IMR-90 (cell line): Measurements from ENCODE around the gene ASTN2.

Experiments used
- CEBPB ChIP-seq: IDR thresholded peaks from 2 replicates; pipeline ENCODE4 v1.6.1; 2012; ENCODE audit warnings: low read depth, low read length, improper control_type of control experiment
- MAZ ChIP-seq: IDR thresholded peaks from 2 replicates; pipeline ENCODE4 v1.6.1; 2012; ENCODE audit warnings: low read depth, mild to moderate bottlenecking, low read length, improper control_type of control experiment, moderate library complexity, borderline replicate concordance
- MXI1 ChIP-seq: IDR thresholded peaks from 2 replicates; pipeline ENCODE4 v1.6.1; 2012; ENCODE audit warnings: low read depth, mild to moderate bottlenecking, low read length, moderate library complexity, borderline replicate concordance
- POLR2A ChIP-seq: IDR thresholded peaks from 2 replicates; pipeline ENCODE4 v1.6.1; 2012; ENCODE audit warnings: mild to moderate bottlenecking, low read depth, low read length
- RFX5 ChIP-seq: IDR thresholded peaks from 2 replicates; pipeline ENCODE4 v1.8.0; 2012; ENCODE audit warnings: low read depth, mild to moderate bottlenecking, low read length, moderate library complexity
- TF ChIP-seq, protein P1 (sequence below): fragments of 150-350 bp; IDR thresholded peaks from 2 replicates; pipeline ENCODE4 v1.6.1; 2017; ENCODE audit warnings: mild to moderate bottlenecking, antibody characterized with exemption, low read length, low read depth
- TF ChIP-seq, protein P2 (sequence below): conservative IDR thresholded peaks from 2 replicates; pipeline ENCODE4 v1.5.1; 2012; ENCODE audit warnings: mild to moderate bottlenecking, low read depth, low read length, improper control_type of control experiment

DNA sequence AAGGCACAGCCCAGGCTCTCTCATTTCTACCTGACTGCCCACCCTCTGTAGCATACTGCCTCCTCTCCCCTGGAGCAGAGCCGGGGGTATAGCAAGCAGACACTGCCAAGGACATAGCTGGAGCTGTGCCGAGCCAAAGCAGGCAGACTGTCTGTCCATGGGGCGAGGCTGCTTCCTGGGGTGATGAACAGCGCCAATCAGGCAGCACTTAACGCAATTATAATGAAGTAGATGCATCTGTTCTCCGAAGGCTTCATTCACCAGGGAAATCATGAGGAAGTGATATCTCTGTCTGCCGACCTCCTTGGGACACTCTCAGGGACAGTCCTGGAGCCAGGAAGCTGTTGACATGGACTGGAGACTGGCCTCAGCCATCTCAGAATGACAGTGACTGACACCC lies 230.7 kb downstream of the ASTN2 start:
- TF ChIP-seq, protein P1, sequence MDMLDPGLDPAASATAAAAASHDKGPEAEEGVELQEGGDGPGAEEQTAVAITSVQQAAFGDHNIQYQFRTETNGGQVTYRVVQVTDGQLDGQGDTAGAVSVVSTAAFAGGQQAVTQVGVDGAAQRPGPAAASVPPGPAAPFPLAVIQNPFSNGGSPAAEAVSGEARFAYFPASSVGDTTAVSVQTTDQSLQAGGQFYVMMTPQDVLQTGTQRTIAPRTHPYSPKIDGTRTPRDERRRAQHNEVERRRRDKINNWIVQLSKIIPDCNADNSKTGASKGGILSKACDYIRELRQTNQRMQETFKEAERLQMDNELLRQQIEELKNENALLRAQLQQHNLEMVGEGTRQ: no peak
- TF ChIP-seq RFX5 (no peak), CEBPB (no peak), MAZ (no peak), MXI1 (no peak), POLR2A (no peak)
- TF ChIP-seq, protein P2, sequence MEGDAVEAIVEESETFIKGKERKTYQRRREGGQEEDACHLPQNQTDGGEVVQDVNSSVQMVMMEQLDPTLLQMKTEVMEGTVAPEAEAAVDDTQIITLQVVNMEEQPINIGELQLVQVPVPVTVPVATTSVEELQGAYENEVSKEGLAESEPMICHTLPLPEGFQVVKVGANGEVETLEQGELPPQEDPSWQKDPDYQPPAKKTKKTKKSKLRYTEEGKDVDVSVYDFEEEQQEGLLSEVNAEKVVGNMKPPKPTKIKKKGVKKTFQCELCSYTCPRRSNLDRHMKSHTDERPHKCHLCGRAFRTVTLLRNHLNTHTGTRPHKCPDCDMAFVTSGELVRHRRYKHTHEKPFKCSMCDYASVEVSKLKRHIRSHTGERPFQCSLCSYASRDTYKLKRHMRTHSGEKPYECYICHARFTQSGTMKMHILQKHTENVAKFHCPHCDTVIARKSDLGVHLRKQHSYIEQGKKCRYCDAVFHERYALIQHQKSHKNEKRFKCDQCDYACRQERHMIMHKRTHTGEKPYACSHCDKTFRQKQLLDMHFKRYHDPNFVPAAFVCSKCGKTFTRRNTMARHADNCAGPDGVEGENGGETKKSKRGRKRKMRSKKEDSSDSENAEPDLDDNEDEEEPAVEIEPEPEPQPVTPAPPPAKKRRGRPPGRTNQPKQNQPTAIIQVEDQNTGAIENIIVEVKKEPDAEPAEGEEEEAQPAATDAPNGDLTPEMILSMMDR: no peak
